GM12873 (cell line): ENCODE measurements around the gene DCC.

Experiments
- CTCF ChIP-seq: IDR thresholded peaks from 2 replicates; pipeline ENCODE4 v1.5.1; 2012; ENCODE audit warnings: low read depth, mild to moderate bottlenecking, moderate library complexity, low read length, control low read depth; ENCODE audit not compliant: insufficient read depth; ENCODE audit errors: missing control alignments

DCC gene

DNA sequence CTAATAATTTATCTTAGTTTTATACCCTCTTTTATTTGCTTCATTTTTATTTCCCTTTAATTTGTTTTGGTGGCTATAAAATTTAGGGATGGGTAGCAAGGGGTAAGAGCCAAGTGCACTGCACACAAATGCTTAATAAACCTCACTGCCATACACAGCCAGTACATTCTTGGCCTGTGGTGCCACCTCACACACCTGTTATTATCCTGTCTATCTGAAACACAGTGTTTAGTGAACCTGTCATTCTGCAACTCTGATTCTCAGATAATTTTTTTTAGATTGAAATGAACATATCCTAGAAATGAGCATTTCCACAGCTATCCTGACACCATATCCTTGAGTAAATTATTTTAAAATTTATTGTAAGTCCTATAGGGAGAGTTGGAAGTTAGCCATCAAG, 807.5 kb downstream of the DCC start:
- no peak for TF ChIP-seq CTCF

GRCh38 chr18:53148123-53148522, 808.1 kb downstream of the DCC start:
- no peak for TF ChIP-seq CTCF

- no peak for TF ChIP-seq CTCF
These were observed 812.5 kb downstream of the DCC start for GRCh38 chr18:53152476-53152875.

- peak; percentile 38 for TF ChIP-seq CTCF
These were observed 813.3 kb downstream of the DCC start for GRCh38 chr18:53153281-53153680.

- TF ChIP-seq CTCF = no peak
These were observed 813.8 kb downstream of the DCC start for GRCh38 chr18:53153800-53154199.

DNA sequence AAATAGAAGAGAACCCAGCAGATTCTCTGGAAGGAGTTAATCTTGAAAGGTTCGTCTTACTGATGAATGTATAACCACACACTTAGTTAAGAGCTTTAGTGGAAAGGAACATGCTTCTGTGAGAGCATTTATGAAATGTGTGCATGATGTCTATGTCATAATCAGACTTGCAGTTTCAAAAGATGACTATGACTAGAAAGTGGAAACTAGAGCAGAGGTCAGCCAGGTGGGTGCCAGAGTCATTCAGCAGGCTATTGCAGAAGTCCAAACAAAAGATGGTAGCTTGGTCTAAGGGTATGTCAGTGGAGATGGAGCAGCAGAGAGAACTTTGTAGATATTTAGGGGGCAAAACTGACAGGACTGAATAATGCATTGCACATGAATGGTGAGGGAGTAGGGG, 825.8 kb downstream of the DCC start:
- no peak for TF ChIP-seq CTCF

DNA sequence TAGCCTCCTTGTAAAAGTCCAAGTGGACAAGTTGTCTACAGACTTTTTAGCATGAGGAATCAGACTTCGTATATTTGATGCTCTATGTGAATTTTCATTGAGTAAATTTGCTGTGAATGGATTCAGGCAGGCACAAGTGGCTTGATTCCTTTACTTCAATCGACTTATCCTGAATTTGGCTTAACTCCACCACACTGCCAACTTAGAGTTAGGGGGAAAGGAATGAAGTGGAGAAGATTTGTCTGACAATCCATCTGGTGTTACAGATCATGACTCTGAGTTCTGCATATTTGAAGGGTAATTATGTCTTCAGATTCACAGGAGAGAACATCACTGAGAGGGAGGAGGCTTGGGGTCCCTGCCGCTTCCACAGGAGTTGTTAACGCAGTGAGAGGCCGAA, 829.3 kb downstream of the DCC start:
- TF ChIP-seq CTCF = no peak
